NCI-H526 treated with DMSO at 0.1 percent for 48 hours (cell line): ENCODE measurements around the gene ACER1.

Experiments
- DNase-seq: peaks from one replicate; lab custom pipeline; 2025; lab: John Stamatoyannopoulos, UW

The ACER1 gene

GRCh38 chr19:6267552-6268381 lies 65.6 kb downstream of the ACER1 start:
- no peak for DNase-seq

GRCh38 chr19:6264803-6265202 lies 68.6 kb downstream of the ACER1 start:
- DNase-seq = no peak

- no peak for DNase-seq
These were observed 69.5 kb downstream of the ACER1 start for GRCh38 chr19:6263735-6264444.

- DNase-seq = no peak
These were observed 70.1 kb downstream of the ACER1 start for GRCh38 chr19:6263306-6263705.

- no peak for DNase-seq
These were observed 70.9 kb downstream of the ACER1 start for GRCh38 chr19:6262519-6262918.

GRCh38 chr19:6261883-6262282 lies 71.5 kb downstream of the ACER1 start:
- DNase-seq = no peak

GRCh38 chr19:6260912-6261650 lies 72.3 kb downstream of the ACER1 start:
- no peak for DNase-seq

- DNase-seq = no peak
These were observed 73.0 kb downstream of the ACER1 start for GRCh38 chr19:6260376-6260775.

GRCh38 chr19:6259312-6259861 lies 74.0 kb downstream of the ACER1 start:
- DNase-seq = no peak

GRCh38 chr19:6258812-6259311 lies 74.5 kb downstream of the ACER1 start:
- no peak for DNase-seq
